Epithelial cell of proximal tubule (primary cell): ENCODE results near the gene ETHE1. TPM values are rescaled to one million over a fixed set of nuclear protein-coding genes. Genes with fewer than 3 reads are reported as not detected.

Source experiments
- DNase-seq: peaks from one replicate; pipeline ENCODE4 v3.0.0-alpha.2; 2011; ENCODE audit warnings: low read depth
- H3K4me3 ChIP-seq: 2 replicates; pipeline ENCODE4 v1.5.1; 2011; ENCODE audit warnings: low read depth, mild to moderate bottlenecking, low read length
- total RNA-seq: library from RNA; depleted of rRNA; stranded (reverse); fragments of >200 nt; gene quantifications from 2 replicates; pipeline ENCODE4 v1.2.3, GENCODE V29; 2015
- TF ChIP-seq, protein P1 (sequence below): conservative IDR thresholded peaks from 2 replicates; pipeline ENCODE4 v1.5.1; 2012; ENCODE audit warnings: low read depth, mild to moderate bottlenecking, low read length

Gene ETHE1
- total RNA-seq, 1 donor from 2014 or later = 55.9 TPM

DNA sequence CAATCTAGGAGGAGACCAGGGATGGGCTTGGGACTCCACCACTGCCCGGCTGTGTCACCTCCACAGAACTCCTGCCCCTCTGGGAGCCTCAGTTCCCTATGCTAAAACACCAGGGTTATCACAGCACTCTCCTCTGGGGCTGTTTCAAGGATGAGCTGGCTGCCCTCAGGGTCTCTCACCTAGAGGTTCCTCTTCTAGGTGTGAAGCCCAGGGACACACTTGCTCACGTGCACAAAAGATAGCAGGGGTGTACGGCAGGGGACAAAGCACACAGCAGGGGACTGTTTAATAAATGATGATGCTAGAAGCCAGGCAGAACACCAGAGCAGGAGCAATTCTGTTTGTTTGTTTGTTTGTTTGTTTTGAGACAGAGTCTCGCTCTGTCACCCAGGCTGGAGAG is 44.8 kb downstream of the ETHE1 start:
- no peak for DNase-seq
- H3K4me3 ChIP-seq = no peak overlapping the region
- TF ChIP-seq, protein P1, sequence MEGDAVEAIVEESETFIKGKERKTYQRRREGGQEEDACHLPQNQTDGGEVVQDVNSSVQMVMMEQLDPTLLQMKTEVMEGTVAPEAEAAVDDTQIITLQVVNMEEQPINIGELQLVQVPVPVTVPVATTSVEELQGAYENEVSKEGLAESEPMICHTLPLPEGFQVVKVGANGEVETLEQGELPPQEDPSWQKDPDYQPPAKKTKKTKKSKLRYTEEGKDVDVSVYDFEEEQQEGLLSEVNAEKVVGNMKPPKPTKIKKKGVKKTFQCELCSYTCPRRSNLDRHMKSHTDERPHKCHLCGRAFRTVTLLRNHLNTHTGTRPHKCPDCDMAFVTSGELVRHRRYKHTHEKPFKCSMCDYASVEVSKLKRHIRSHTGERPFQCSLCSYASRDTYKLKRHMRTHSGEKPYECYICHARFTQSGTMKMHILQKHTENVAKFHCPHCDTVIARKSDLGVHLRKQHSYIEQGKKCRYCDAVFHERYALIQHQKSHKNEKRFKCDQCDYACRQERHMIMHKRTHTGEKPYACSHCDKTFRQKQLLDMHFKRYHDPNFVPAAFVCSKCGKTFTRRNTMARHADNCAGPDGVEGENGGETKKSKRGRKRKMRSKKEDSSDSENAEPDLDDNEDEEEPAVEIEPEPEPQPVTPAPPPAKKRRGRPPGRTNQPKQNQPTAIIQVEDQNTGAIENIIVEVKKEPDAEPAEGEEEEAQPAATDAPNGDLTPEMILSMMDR = no peak

DNA sequence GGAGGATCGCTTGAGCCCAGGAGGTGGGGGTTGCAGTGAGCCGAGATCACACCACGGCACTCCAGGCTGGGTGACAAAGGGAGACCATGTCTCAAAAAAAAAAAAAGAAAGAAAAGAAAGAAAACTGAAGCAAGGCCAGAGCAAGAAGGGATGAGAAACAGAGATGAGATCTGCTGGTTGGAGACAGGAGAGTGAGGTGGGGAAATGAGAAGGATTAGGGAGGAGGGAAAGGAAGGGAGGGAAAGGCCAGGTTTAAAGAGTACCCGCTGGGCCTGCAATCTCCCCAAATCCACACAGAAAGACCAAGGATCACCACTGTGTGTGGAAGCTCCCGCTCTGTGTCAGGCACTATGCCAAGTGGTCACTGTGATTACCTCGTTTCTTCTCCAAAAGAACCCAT is 45.3 kb downstream of the ETHE1 start:
- TF ChIP-seq, protein P1 = no peak
- DNase-seq = no peak
- no peak overlapping the region for H3K4me3 ChIP-seq

DNA sequence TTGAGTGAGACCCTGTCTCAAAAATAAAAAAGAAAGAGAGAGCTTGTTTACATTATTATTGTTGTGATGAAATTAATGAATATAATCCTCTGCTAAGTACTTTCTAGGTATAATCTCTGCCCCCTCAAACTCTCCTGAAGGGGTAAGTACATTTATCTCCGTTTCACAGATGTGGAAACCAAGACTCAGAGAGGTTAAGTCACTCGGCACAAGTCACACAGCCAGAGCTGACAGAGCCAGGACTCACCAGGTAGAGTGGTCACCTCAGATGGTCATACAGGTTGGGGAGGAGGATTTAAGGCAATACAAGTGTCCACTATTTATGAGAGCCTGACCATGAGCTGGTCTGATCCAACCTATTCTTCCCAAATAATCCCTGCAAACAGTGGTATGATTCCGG is 46.4 kb downstream of the ETHE1 start:
- TF ChIP-seq, protein P1 = no peak
- no peak overlapping the region for H3K4me3 ChIP-seq
- DNase-seq = no peak

DNA sequence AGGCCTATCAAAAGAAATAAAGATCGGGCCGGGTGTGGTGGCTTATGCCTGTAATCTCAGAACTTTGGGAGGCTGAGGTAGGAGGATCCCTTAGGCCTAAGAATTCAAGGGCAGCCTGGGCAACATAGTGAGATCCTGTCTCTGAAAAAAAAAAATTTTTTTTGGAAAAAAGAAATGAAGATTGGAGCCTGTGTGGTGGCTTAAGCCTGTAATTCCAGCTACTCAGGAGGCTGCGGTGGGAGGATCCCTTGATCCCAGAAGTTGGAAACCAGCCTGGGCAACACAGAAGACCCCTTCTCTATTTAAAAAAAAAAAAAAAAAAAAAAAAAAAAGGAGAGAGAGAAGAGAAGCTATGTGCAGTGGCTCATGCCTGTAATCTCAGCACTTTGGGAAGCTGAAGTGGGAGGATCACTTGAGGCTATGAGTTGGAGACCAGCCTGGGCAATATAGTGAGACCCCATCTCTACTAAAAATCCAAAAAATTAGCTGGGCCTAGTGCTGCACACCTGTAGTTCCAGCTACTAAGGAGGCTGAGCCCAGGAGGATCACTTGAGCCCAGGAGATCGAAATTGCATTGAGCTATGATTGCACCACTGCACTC is 46.9 kb downstream of the ETHE1 start:
- TF ChIP-seq, protein P1 = no peak
- DNase-seq = no peak
- H3K4me3 ChIP-seq = no peak overlapping the region

DNA sequence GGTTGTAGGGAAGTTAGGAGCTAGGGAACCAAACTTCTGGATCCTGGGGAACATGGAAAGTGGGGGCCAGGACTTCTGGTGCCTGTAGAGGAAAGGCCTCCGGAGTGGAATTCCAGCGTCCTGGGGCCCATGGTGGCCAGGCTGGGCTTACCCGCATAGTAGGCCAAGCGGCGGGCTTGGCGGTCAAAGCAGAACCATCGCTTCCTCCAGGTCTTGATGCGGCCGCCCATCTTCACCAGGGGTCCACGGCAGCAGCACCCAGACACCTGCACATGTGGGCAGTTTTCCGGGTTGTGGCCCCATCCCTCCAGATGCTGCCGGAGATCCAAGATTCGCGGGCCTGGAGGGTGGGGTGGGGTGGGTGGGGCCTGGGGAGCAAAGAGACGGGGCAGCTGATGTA is 47.8 kb downstream of the ETHE1 start:
- TF ChIP-seq, protein P1 = no peak
- DNase-seq = no peak
- H3K4me3 ChIP-seq = no peak overlapping the region

DNA sequence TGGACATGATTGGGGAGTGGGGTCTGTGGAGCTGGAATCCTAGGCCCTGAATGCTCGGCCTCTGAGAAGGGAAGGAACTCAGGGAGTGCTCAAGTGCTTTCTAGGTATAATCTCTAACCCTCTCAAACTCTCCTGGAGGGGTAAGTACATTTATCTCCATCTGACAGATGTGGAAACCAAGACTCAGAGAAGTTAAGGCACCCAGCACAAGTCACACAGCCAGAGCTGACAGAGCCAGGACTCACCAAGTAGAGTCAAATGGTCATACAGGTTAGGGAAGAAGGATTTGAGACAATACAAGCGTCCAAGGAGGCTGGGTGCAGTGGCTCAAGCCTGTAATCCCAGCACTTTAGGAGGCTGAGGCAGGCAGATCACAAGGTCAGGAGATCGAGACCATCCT is 48.7 kb downstream of the ETHE1 start:
- TF ChIP-seq, protein P1 = no peak
- no peak for DNase-seq
- H3K4me3 ChIP-seq = no peak overlapping the region

DNA sequence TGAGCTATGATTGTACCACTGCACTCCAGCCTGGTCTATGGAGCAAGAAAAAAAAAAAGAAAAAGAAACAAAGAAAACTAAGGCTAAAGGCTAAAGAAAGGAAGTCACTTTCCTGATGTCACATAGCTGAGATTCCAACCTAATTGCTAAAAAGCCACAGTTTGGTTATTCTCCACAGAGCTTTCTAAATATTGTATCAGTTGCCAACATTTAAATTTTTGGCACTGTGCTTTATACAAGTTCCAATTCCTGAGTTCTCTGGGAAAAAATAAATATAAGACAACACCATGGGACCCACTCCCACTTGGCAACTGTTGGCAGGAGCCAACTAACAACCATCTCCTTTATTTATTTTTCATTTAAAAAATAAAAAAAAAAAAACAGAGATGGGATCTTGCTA is 50.4 kb downstream of the ETHE1 start:
- TF ChIP-seq, protein P1 = no peak
- no peak overlapping the region for H3K4me3 ChIP-seq
- DNase-seq = no peak
